GM23338 (cell line): ENCODE results near the gene DSCAML1. TPM values are rescaled to one million over a fixed set of nuclear protein-coding genes. Genes with fewer than 3 reads are reported as not detected.

Experiments used
- ATAC-seq: fragments of 200-7000 bp; cut with Tn5 transposase; 3 replicates; pipeline ENCODE4 v1.9.1; 2020
- DNase-seq: peaks from one replicate; pipeline ENCODE4 v3.0.0-alpha.2; 2015; ENCODE audit warnings: low spot score
- H2AFZ ChIP-seq: fragments of 200-600 bp; sonication (generic); 2 replicates; pipeline ENCODE4 v1.8.0; 2016; ENCODE audit warnings: antibody characterized with exemption, mild to moderate bottlenecking, moderate library complexity
- H3F3A ChIP-seq: fragments of 200-600 bp; sonication (generic); replicated peaks from 2 replicates; pipeline ENCODE4 v1.8.0; 2017; ENCODE audit warnings: antibody characterized with exemption, mixed run types, low read depth
- H3K27ac ChIP-seq: fragments of 200-600 bp; sonication (generic); 2 replicates; pipeline ENCODE4 v1.6.1; 2016; ENCODE audit warnings: low read depth
- H3K27me3 ChIP-seq: fragments of 200-600 bp; sonication (generic); 2 replicates; pipeline ENCODE4 v1.8.0; 2016; ENCODE audit warnings: mild to moderate bottlenecking, mixed run types, moderate library complexity; ENCODE audit not compliant: insufficient read depth
- H3K36me3 ChIP-seq: fragments of 200-600 bp; sonication (generic); 2 replicates; pipeline ENCODE4 v1.8.0; 2016; ENCODE audit warnings: mild to moderate bottlenecking; ENCODE audit not compliant: insufficient read depth
- H3K4me1 ChIP-seq: fragments of 200-600 bp; sonication (generic); 2 replicates; pipeline ENCODE4 v1.8.0; 2016; ENCODE audit warnings: mild to moderate bottlenecking, moderate library complexity; ENCODE audit not compliant: insufficient read depth
- H3K4me2 ChIP-seq: fragments of 200-600 bp; sonication (generic); 2 replicates; pipeline ENCODE4 v1.7.1; 2017; ENCODE audit warnings: mixed run types
- H3K4me3 ChIP-seq: fragments of 200-600 bp; sonication (generic); 2 replicates; pipeline ENCODE4 v1.6.1; 2016; ENCODE audit warnings: mixed run types
- H3K79me2 ChIP-seq: fragments of 200-600 bp; sonication (generic); replicated peaks from 2 replicates; pipeline ENCODE4 v1.8.0; 2017; ENCODE audit warnings: mild to moderate bottlenecking; ENCODE audit not compliant: insufficient read depth
- H3K9me2 ChIP-seq: fragments of 200-600 bp; sonication (generic); 2 replicates; pipeline ENCODE4 v1.8.0; 2017; ENCODE audit not compliant: insufficient read depth
- H4K20me1 ChIP-seq: fragments of 200-600 bp; sonication (generic); replicated peaks from 2 replicates; pipeline ENCODE4 v1.8.0; 2017; ENCODE audit warnings: mild to moderate bottlenecking; ENCODE audit not compliant: insufficient read depth
- H3K27ac Mint-ChIP-seq: 2 replicates; pipeline ENCODE4 v1.8.0; 2020; ENCODE audit warnings: inconsistent platforms, mild to moderate bottlenecking, moderate library complexity, mixed read lengths
- H3K27me3 Mint-ChIP-seq: 3 replicates; pipeline ENCODE4 v1.8.0; 2022; ENCODE audit warnings: low read depth, mild to moderate bottlenecking, moderate library complexity, mixed read lengths, inconsistent platforms; ENCODE audit not compliant: insufficient read depth, poor library complexity
- H3K36me3 Mint-ChIP-seq: 3 replicates; pipeline ENCODE4 v1.8.0; 2021; ENCODE audit warnings: low read depth, mild to moderate bottlenecking, inconsistent platforms, moderate library complexity, mixed read lengths
- H3K4me1 Mint-ChIP-seq: 3 replicates; pipeline ENCODE4 v1.8.0; 2020; ENCODE audit warnings: mild to moderate bottlenecking, inconsistent platforms, mixed read lengths
- H3K4me3 Mint-ChIP-seq: 3 replicates; pipeline ENCODE4 v1.8.0; 2021; ENCODE audit warnings: moderate library complexity, mild to moderate bottlenecking, inconsistent platforms, mixed read lengths
- H3K9me3 Mint-ChIP-seq: 3 replicates; pipeline ENCODE4 v1.8.0; 2020; ENCODE audit warnings: moderate library complexity, mild to moderate bottlenecking, inconsistent platforms, mixed read lengths
- CREB1 ChIP-seq: fragments of 250-450 bp; sonication (Bioruptor Pico); IDR thresholded peaks from 2 replicates; pipeline ENCODE4 v1.5.0; 2020; ENCODE audit warnings: low read depth, mild to moderate bottlenecking, moderate library complexity
- ETS1 ChIP-seq: IDR thresholded peaks from 2 replicates; pipeline ENCODE4 v1.6.1; 2016; ENCODE audit warnings: antibody characterized with exemption
- EZH2 ChIP-seq: fragments of 200-600 bp; sonication (generic); IDR thresholded peaks from one replicate; pipeline ENCODE4 v1.8.0; 2017; ENCODE audit warnings: antibody characterized with exemption, mild to moderate bottlenecking, low read depth; ENCODE audit not compliant: unreplicated experiment
- EZH2phosphoT487 ChIP-seq: fragments of 200-600 bp; sonication (generic); IDR thresholded peaks from one replicate; pipeline ENCODE4 v1.8.1; 2018; ENCODE audit warnings: antibody characterized with exemption; ENCODE audit not compliant: unreplicated experiment
- JUNB ChIP-seq: IDR thresholded peaks from one replicate; pipeline ENCODE4 v1.6.1; 2016; ENCODE audit warnings: antibody characterized with exemption; ENCODE audit not compliant: unreplicated experiment
- NANOG ChIP-seq: IDR thresholded peaks from 2 replicates; pipeline ENCODE4 v1.6.1; 2016; ENCODE audit warnings: antibody characterized with exemption, borderline replicate concordance
- POLR2AphosphoS5 ChIP-seq: IDR thresholded peaks from 2 replicates; pipeline ENCODE4 v1.6.1; 2016; ENCODE audit warnings: antibody characterized with exemption, low read depth
- REST ChIP-seq: IDR thresholded peaks from one replicate; pipeline ENCODE4 v1.6.1; 2018; ENCODE audit warnings: antibody characterized with exemption; ENCODE audit not compliant: unreplicated experiment
- STAT1 ChIP-seq: IDR thresholded peaks from one replicate; pipeline ENCODE4 v1.6.1; 2016; ENCODE audit warnings: antibody characterized with exemption; ENCODE audit not compliant: unreplicated experiment
- ZNF114 ChIP-seq: fragments of 250-450 bp; sonication (Bioruptor Pico); IDR thresholded peaks from 2 replicates; pipeline ENCODE4 v1.5.0; 2020; ENCODE audit warnings: mild to moderate bottlenecking, moderate library complexity
- ZNF331 ChIP-seq: fragments of 250-450 bp; sonication (Bioruptor Pico); IDR thresholded peaks from 2 replicates; pipeline ENCODE4 v1.5.0; 2020; ENCODE audit warnings: low read depth, mild to moderate bottlenecking, moderate library complexity
- ZNF462 ChIP-seq: fragments of 250-450 bp; sonication (Bioruptor Pico); IDR thresholded peaks from 2 replicates; pipeline ENCODE4 v1.5.0; 2020; ENCODE audit warnings: mild to moderate bottlenecking, moderate library complexity
- polyA plus RNA-seq: library from polyadenylated mRNA; unstranded; fragments of >200 nt; fragmentation: Nextera tagmentation; extraction: Ambion mirVana; gene quantifications from 2 replicates; pipeline ENCODE4 v1.2.1, GENCODE V29; 2016
- total RNA-seq: library from RNA; depleted of rRNA; stranded (reverse); fragments of >200 nt; shearing (Covaris generic); gene quantifications from 2 replicates; pipeline ENCODE4 v1.2.3, GENCODE V29; 2014
- TF ChIP-seq, protein P1 (sequence below), 2 experiments: fragments of 200-600 bp in 1 of 2; sonication (generic) in 1 of 2; conservative IDR thresholded peaks; 2 replicates each; pipeline versions ENCODE4 v1.5.1 to v1.6.1; 2016 to 2017; ENCODE audit warnings: antibody characterized with exemption in 2 of 2, low read depth in 2 of 2, mild to moderate bottlenecking in 2 of 2, moderate library complexity in 1 of 2

The DSCAML1 gene
- total and polyA plus RNA-seq, 2 experiments from 2014 or later: 0.17 TPM; not detected in 1

DNA sequence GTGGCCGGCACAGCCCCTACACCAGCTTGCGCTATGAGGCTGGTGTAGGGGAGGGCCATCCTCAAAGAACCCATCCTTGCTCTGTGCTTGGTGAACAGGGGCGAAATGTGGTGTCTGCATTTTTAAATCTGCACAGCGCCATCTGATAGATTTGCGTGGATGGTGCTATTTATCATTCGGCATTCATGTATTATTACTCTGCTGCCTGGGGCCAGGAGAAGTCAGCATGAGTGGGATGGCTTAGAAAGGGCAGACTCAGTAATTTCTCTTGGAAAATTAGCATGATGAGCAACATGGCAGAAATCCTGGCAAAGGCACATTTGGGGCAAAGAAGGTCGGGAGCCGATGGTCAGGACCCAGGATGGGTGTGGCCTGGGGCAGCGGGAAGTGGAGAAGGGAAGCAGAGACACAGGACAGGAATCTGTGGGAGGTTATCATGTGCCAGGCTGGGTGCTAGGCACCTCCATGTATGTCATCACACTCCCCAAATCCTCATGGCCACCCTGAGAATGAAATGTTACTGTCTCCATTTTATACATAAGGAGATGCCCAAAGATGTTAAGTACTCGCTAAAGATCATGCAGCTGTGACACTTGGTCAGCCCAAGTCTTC lies 320.4 kb downstream of the DSCAML1 start:
- H3K36me3 Mint-ChIP-seq: no peaks in the 10 kb centered on the region
- peaks cover 17% of the 10 kb centered on the region for H3K27me3 Mint-ChIP-seq
- ATAC-seq (no peak), DNase-seq (no peak)
- TF ChIP-seq EZH2 (no peak), EZH2phosphoT487 (no peak), REST (no peak), ETS1 (no peak), ZNF114 (CRISPR knock-in tag) (no peak), JUNB (no peak), STAT1 (no peak), POLR2AphosphoS5 (no peak), NANOG (no peak), CREB1 (CRISPR knock-in tag) (no peak), ZNF462 (CRISPR knock-in tag) (no peak), ZNF331 (no peak)
- TF ChIP-seq, protein P1, sequence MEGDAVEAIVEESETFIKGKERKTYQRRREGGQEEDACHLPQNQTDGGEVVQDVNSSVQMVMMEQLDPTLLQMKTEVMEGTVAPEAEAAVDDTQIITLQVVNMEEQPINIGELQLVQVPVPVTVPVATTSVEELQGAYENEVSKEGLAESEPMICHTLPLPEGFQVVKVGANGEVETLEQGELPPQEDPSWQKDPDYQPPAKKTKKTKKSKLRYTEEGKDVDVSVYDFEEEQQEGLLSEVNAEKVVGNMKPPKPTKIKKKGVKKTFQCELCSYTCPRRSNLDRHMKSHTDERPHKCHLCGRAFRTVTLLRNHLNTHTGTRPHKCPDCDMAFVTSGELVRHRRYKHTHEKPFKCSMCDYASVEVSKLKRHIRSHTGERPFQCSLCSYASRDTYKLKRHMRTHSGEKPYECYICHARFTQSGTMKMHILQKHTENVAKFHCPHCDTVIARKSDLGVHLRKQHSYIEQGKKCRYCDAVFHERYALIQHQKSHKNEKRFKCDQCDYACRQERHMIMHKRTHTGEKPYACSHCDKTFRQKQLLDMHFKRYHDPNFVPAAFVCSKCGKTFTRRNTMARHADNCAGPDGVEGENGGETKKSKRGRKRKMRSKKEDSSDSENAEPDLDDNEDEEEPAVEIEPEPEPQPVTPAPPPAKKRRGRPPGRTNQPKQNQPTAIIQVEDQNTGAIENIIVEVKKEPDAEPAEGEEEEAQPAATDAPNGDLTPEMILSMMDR (conservative IDR thresholded peaks at IDR 0.05; ENCODE audit: low read depth in 2 of 2): no peak
- Histone ChIP-seq H4K20me1 (no peaks in the 10 kb centered on the region), H3K4me2 (no peak overlapping the region), H2AFZ (no peak overlapping the region), H3K36me3 (no peaks in the 10 kb centered on the region), H3K4me1 (peaks cover 8% of the 10 kb centered on the region; the same call in 1 of the 2 replicates), H3F3A (no peaks in the 10 kb centered on the region), H3K27me3 (no peaks in the 10 kb centered on the region), H3K27ac (no peak overlapping the region), H3K4me3 (no peak overlapping the region), H3K9me2 (0 out of 2 replicates have a peak, but pooled peaks cover 2% of the 10 kb centered on the region), H3K79me2 (no peaks in the 10 kb centered on the region)
- no peak overlapping the region for H3K4me3 Mint-ChIP-seq
- no peak overlapping the region for H3K27ac Mint-ChIP-seq
- H3K9me3 Mint-ChIP-seq: no peaks in the 10 kb centered on the region; the same call in 2 of the 3 replicates
- peaks cover 32% of the 10 kb centered on the region for H3K4me1 Mint-ChIP-seq
